ENCODE results near the gene RPA3.
"Not testable (repeated sequence)": the region's sequence is repeated elsewhere in the genome, so short reads cannot be mapped to it uniquely, and the experiment has no call there.

Gene RPA3

GRCh38 chr7:7688310-7688709, 30.1 kb downstream of the RPA3 start:
- no peak for DNase-seq

DNA sequence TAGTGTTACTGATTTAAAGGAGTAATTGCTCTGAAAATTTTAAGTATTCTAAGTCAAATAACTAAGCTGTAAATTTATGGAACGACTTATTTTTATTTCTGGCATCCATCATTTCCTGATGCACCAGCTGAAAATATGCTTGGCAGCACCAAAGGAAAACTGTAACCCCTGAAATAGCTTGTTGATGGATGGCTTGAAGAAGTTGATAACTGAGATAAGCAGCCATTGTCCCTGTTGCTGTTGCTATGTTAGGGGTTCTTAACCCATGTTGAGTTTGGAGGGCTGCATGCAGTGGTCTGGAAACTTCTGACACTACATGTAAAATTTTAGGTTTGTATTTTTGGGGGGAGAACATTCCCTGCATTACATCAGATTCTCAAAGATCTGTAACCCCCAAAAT, 30.6 kb downstream of the RPA3 start:
- DNase-seq: no peak

- no peak for DNase-seq
Measured at GRCh38 chr7:7686811-7687508, 31.4 kb downstream of the RPA3 start.

- DNase-seq: no peak
Measured at GRCh38 chr7:7682861-7683260, 35.5 kb downstream of the RPA3 start.

DNA sequence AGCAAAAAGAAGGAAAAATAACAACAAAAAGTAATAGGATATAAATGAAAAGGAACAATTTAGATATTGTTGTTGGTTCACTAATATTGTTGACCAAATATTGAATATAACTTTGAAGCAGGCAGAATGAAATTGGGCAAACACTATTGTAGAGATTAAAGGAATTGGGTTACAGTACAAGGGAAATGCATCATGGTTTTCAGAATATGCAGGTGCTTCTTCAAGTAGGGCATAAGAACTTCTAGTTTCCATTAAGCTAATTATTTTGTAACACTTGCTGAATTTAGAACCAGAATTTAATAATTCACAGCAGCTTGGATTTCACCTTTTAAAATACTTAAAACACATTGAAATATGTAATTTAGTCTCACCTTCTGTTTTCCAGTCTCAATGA, 36.5 kb downstream of the RPA3 start:
- no peak for DNase-seq

DNA sequence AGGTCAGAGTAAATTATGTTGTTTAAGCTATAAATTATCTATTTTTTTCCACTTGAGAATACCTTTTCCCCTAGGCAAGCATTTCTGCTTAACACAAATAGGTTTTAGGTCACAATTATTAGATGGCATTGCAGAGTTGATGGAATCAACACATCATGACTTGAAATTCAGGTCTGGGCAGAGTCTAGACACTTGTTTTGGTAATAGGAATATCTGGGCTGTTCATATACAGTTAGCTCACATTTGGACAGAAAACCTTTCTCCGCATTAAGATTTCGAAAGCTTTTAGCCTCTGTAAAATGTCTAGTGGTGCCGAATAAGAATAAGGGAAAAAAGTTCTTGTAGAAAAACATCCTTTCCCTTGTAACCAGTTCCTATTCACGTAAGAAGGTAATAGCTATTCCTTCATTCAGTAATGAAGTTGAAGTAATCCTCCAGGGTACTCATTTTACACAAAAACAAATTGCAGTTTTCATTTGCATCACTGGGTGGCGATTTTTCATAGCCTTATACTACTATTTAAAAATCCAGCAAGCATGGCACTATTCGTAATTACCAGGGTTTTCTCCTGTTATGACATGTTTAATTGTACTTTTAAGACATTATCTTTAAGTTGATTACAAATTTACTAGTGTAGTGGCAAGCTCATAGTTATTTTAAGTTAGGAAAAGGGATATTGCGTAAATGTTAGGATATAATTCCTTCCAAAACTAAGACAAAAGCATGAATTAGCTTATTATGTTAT, 37.0 kb downstream of the RPA3 start:
- no peak for DNase-seq

GRCh38 chr7:7679640-7680039, 38.8 kb downstream of the RPA3 start:
- not testable (repeated sequence) for DNase-seq

DNA sequence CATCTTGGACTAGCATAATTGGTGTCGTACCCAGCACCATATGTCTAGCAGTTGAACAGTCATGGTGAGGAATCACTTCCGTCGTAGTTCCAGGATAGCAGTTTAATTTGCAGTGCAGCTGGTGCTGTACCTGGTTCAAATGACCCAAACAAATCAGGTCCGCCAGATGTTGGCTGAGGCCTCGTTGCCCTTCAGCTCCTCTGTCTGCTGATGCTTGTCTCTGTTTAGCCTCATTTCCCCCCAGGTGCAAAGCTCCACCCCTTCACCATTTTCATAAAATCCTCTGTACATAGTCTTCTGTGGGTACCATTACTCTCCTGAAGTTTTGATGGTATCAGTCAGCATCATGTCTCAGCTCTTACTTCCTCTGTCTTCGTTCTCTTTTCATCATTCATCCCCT, 42.7 kb downstream of the RPA3 start:
- no peak for DNase-seq

DNA sequence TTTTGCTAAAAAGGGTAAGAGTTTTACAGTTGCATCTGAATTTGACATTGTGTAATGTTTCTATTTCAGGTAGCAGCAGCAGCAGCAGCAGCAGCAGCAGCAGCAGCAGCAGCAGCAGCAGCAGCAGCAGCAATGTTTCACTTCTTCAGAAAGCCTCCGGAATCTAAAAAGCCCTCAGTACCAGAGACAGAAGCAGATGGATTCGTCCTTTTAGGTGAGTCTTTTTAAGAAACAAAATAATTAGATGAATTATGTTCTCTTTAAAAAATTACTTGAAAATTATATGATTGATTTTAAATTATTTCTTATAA, 45.2 kb downstream of the RPA3 start:
- no peak for DNase-seq

DNA sequence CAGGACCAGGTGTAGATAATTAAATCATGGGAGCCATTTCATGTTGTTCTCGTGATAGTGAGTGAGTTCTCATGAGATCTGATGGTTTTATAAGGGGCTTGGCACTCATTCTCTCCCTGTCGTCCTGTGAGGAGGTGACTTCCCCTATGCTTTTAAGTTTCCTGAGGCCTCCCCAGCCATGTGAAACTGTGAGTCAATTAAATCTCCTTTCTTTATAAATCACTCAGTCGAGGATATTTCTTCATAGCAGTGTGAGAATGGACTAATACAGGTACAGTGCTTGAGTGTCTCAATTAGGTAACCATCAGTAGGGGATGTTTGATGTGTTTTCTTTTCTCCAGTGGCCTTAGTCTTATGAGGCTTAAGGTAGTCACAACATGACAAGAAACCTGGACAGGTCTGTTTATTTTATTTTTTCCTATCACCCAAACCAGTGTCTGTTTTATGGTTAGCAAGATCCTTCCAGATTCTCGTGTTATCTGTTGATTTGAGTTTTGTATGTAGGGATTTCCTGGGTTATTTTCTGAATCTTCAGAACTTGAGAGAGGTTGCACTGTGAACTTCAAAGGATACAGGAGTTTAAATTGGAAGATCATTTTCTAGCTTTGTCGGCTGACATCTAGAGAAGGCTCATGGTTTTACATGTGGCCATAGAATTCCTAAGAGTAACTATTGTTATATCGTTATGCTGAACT, 45.7 kb downstream of the RPA3 start:
- no peak for DNase-seq

GRCh38 chr7:7671361-7671760, 47.0 kb downstream of the RPA3 start:
- no peak for DNase-seq

GRCh38 chr7:7670490-7670889, 47.9 kb downstream of the RPA3 start:
- DNase-seq: no peak

DNA sequence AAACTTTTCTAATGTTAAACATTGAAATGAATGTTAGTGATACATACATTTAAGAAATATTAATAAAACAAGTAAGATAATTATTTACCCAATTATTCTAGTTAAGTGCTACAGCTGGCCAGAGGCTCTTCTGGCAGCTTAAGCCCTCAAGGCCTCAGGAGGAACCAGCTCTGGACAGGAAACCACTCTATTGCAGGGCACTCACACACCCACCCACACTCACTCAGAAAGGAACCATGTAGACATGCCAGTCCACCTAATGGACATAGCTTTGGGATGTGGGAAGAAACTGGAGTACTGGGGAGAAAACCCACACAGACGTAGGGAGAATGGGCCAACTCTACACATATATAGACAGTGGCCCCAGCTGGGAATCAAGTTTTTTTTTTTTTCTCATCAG, 49.7 kb downstream of the RPA3 start:
- DNase-seq: no peak

GRCh38 chr7:7667187-7667586, 51.2 kb downstream of the RPA3 start:
- DNase-seq: no peak

- DNase-seq: no peak
Measured at GRCh38 chr7:7665031-7665430, 53.4 kb downstream of the RPA3 start.

DNA sequence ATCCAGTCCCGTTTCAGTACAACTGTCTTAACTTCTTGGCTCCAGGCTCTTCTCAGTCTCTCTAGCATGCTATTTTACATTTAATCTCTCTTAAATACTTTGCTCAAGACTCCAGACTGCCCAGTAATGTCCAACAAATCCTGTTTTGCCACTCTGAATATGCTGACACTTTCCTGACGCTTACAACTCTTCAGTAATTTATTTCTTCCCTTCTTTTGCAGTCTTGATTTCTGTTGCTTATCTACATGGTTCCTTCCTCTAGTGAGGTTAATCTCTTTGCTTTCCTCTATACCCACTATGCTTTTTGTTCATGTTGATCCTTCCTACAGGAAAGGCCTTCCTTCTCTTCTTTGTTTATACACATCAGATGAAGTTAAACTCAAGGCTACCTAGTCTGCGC, 54.1 kb downstream of the RPA3 start:
- DNase-seq: no peak

- no peak for DNase-seq
Measured at GRCh38 chr7:7662527-7662926, 55.9 kb downstream of the RPA3 start.

- not testable (repeated sequence) for DNase-seq
Measured at GRCh38 chr7:7656459-7656858, 61.9 kb downstream of the RPA3 start.

DNA sequence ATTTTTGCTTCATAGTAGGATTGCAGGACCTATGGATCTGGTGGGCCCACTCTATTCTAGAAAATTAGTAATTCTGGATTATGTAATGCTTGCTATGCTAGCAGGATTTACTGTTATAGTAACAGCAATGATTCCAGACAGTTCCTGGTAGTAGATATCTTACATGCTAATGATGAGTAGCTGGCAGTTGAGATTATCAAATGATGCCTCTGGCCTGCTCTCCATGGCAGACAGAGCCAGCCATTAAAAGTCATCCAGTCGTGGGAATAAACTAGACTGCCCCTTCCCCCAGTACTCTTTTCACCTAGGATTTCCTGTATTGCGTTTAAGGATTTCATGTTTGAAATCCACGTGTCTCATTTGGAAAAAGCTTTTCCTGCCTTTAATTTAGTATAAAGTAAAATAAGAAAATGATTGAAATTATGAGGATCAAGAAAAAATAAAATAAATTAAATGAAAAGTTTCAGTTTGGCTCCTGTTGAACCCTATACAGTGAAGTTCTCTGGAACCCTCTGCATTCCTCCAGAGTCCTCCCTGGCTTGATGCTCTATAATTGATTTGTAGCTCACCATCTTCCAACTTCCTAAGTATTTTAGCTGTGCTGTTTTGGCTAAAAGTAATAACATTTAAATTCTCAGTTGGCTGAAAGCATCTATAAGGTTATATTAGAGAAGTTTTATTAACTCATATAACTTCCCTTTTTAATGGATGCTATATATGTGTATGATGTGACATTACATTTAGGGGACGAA, 63.3 kb downstream of the RPA3 start:
- no peak for DNase-seq

- no peak for DNase-seq
Measured at GRCh38 chr7:7653593-7654187, 64.7 kb downstream of the RPA3 start.

GRCh38 chr7:7652798-7653540, 65.4 kb downstream of the RPA3 start:
- DNase-seq: no peak

- DNase-seq: no peak
Measured at GRCh38 chr7:7651479-7651878, 66.9 kb downstream of the RPA3 start.
